Measurements from ENCODE around the gene SLC17A9. TPM values are rescaled to one million over a fixed set of nuclear protein-coding genes. Genes with fewer than 3 reads are reported as not detected.
A peak's percentile ranks its signal among the peaks of the same experiment; 100 is the strongest.

SLC17A9 gene
- 11.4 TPM for polyA plus RNA-seq (2013, experiment 1 of 2)
- polyA plus RNA-seq (2013, experiment 2 of 2) = 12.4 TPM

- Histone ChIP-seq H3K23ac (ENCODE audit: low read length) (peak within 1 kb of the TSS; percentile 1), H3K27me3 (ENCODE audit: insufficient read depth, low read length, poor library complexity) (no peaks in the 10 kb centered on the region), H3K56ac (ENCODE audit: low read length) (peak within 1 kb of the TSS; percentile 91), H4K5ac (ENCODE audit: low read length) (no peak within 1 kb of the TSS), H3K4me1 (ENCODE audit: control insufficient read depth, low read depth, low read length) (peaks cover 5% of the 10 kb centered on the region), H3K79me2 (ENCODE audit: control insufficient read depth, insufficient read depth, low read length) (peaks cover 5% of the 10 kb centered on the region), H4K8ac (ENCODE audit: low read depth, low read length) (no peak within 1 kb of the TSS), H3K18ac (ENCODE audit: low read length) (peak within 1 kb of the TSS; percentile 40), H2BK15ac (replicated peaks; ENCODE audit: low read depth) (no peak within 1 kb of the TSS), H3K9ac (ENCODE audit: low read length) (peak within 1 kb of the TSS; percentile 84), H2BK120ac (ENCODE audit: low read depth, low read length) (no peak within 1 kb of the TSS), H3K36me3 (ENCODE audit: control insufficient read depth, insufficient read depth, low read length) (peaks cover 8% of the 10 kb centered on the region), H3K4me2 (ENCODE audit: low read length) (peak within 1 kb of the TSS; percentile 80), H3K4me3 (ENCODE audit: low read length) (peak within 1 kb of the TSS; percentile 41), H3K4ac (ENCODE audit: low read depth, low read length) (peak within 1 kb of the TSS; percentile 50), H3K27ac (ENCODE audit: low read depth, low read length) (no peak within 1 kb of the TSS), H3K79me1 (ENCODE audit: low read length) (peaks cover 14% of the 10 kb centered on the region), H2AK5ac (ENCODE audit: low read length) (peak within 1 kb of the TSS; percentile 88), H2BK5ac (ENCODE audit: low read length) (no peak within 1 kb of the TSS)
- DNase-seq = peak; percentile 87
- WGBS (ENCODE audit: extremely low coverage, insufficient coverage, low lambda C conversion rate) = no CpG with 5 or more reads among the region's 37 CpGs
Observed at GRCh38 chr20:62952373-62952967, at the start of gene SLC17A9. SLC17A9 (plus strand) TSS chr20:62952709; CDS start chr20:62952831, 122 bp downstream.

GRCh38 chr20:62902926-62903615 lies 49.4 kb upstream of the SLC17A9 start:
- H4K5ac ChIP-seq (ENCODE audit: low read length) = no peak overlapping the region
- no peak overlapping the region for H2AK5ac ChIP-seq (ENCODE audit: low read length)
- no peak overlapping the region for H2BK5ac ChIP-seq (ENCODE audit: low read length)
- no peak overlapping the region for H2BK120ac ChIP-seq (ENCODE audit: low read depth, low read length)
- H3K23ac ChIP-seq (ENCODE audit: low read length) = no peak overlapping the region
- H3K4me1 ChIP-seq (ENCODE audit: control insufficient read depth, low read depth, low read length) = peaks cover 15% of the 10 kb centered on the region
- no peak overlapping the region for H3K4me3 ChIP-seq (ENCODE audit: low read length)
- H3K18ac ChIP-seq (ENCODE audit: low read length) = no peak overlapping the region
- peaks cover 15% of the 10 kb centered on the region for H3K79me1 ChIP-seq (ENCODE audit: low read length)
- no peak overlapping the region for H3K56ac ChIP-seq (ENCODE audit: low read length)
- H3K27me3 ChIP-seq (ENCODE audit: insufficient read depth, low read length, poor library complexity) = no peaks in the 10 kb centered on the region
- H3K4ac ChIP-seq (ENCODE audit: low read depth, low read length) = no peak overlapping the region
- H3K9ac ChIP-seq (ENCODE audit: low read length) = no peak overlapping the region
- no peak overlapping the region for H2BK15ac ChIP-seq (replicated peaks; ENCODE audit: low read depth)
- H3K27ac ChIP-seq (ENCODE audit: low read depth, low read length) = no peak overlapping the region
- H3K79me2 ChIP-seq (ENCODE audit: control insufficient read depth, insufficient read depth, low read length) = peaks cover 2% of the 10 kb centered on the region
- peaks cover 21% of the 10 kb centered on the region for H3K36me3 ChIP-seq (ENCODE audit: control insufficient read depth, insufficient read depth, low read length)
- H3K4me2 ChIP-seq (ENCODE audit: low read length) = no peak overlapping the region
- no CpG with 5 or more reads among the region's 7 CpGs for WGBS (ENCODE audit: extremely low coverage, insufficient coverage, low lambda C conversion rate)
- H4K8ac ChIP-seq (ENCODE audit: low read depth, low read length) = no peak overlapping the region
- DNase-seq = no peak

GRCh38 chr20:62905536-62906117 lies 46.9 kb upstream of the SLC17A9 start:
- Histone ChIP-seq H3K79me1 (ENCODE audit: low read length) (peaks cover 19% of the 10 kb centered on the region), H3K4me2 (ENCODE audit: low read length) (no peak overlapping the region), H4K5ac (ENCODE audit: low read length) (no peak overlapping the region), H2BK15ac (replicated peaks; ENCODE audit: low read depth) (no peak overlapping the region), H3K4me3 (ENCODE audit: low read length) (no peak overlapping the region), H3K4me1 (ENCODE audit: control insufficient read depth, low read depth, low read length) (no peaks in the 10 kb centered on the region), H2AK5ac (ENCODE audit: low read length) (no peak overlapping the region), H3K79me2 (ENCODE audit: control insufficient read depth, insufficient read depth, low read length) (peaks cover 19% of the 10 kb centered on the region), H3K27ac (ENCODE audit: low read depth, low read length) (no peak overlapping the region), H3K23ac (ENCODE audit: low read length) (no peak overlapping the region), H3K56ac (ENCODE audit: low read length) (no peak overlapping the region), H3K27me3 (ENCODE audit: insufficient read depth, low read length, poor library complexity) (no peaks in the 10 kb centered on the region), H3K18ac (ENCODE audit: low read length) (no peak overlapping the region), H3K4ac (ENCODE audit: low read depth, low read length) (no peak overlapping the region), H3K9ac (ENCODE audit: low read length) (no peak overlapping the region), H2BK5ac (ENCODE audit: low read length) (no peak overlapping the region), H4K8ac (ENCODE audit: low read depth, low read length) (no peak overlapping the region), H3K36me3 (ENCODE audit: control insufficient read depth, insufficient read depth, low read length) (peaks cover 30% of the 10 kb centered on the region), H2BK120ac (ENCODE audit: low read depth, low read length) (no peak overlapping the region)
- no CpG with 5 or more reads among the region's 17 CpGs for WGBS (ENCODE audit: extremely low coverage, insufficient coverage, low lambda C conversion rate)
- no peak for DNase-seq

- no peak overlapping the region for H3K56ac ChIP-seq (ENCODE audit: low read length)
- H3K36me3 ChIP-seq (ENCODE audit: control insufficient read depth, insufficient read depth, low read length) = peaks cover 36% of the 10 kb centered on the region
- no peak overlapping the region for H3K18ac ChIP-seq (ENCODE audit: low read length)
- DNase-seq = no peak
- peaks cover 20% of the 10 kb centered on the region for H3K79me1 ChIP-seq (ENCODE audit: low read length)
- H3K9ac ChIP-seq (ENCODE audit: low read length) = no peak overlapping the region
- no CpG with 5 or more reads among the region's 16 CpGs for WGBS (ENCODE audit: extremely low coverage, insufficient coverage, low lambda C conversion rate)
- no peak overlapping the region for H3K4ac ChIP-seq (ENCODE audit: low read depth, low read length)
- H3K4me3 ChIP-seq (ENCODE audit: low read length) = no peak overlapping the region
- no peak overlapping the region for H2BK5ac ChIP-seq (ENCODE audit: low read length)
- H2BK120ac ChIP-seq (ENCODE audit: low read depth, low read length) = no peak overlapping the region
- H3K27me3 ChIP-seq (ENCODE audit: insufficient read depth, low read length, poor library complexity) = no peaks in the 10 kb centered on the region
- H3K79me2 ChIP-seq (ENCODE audit: control insufficient read depth, insufficient read depth, low read length) = peaks cover 25% of the 10 kb centered on the region
- H4K5ac ChIP-seq (ENCODE audit: low read length) = no peak overlapping the region
- no peak overlapping the region for H3K23ac ChIP-seq (ENCODE audit: low read length)
- H4K8ac ChIP-seq (ENCODE audit: low read depth, low read length) = no peak overlapping the region
- H2BK15ac ChIP-seq (replicated peaks; ENCODE audit: low read depth) = no peak overlapping the region
- no peaks in the 10 kb centered on the region for H3K4me1 ChIP-seq (ENCODE audit: control insufficient read depth, low read depth, low read length)
- H2AK5ac ChIP-seq (ENCODE audit: low read length) = no peak overlapping the region
- H3K27ac ChIP-seq (ENCODE audit: low read depth, low read length) = no peak overlapping the region
- no peak overlapping the region for H3K4me2 ChIP-seq (ENCODE audit: low read length)
Observed at GRCh38 chr20:62906209-62906608, 46.3 kb upstream of the SLC17A9 start.

- no peak overlapping the region for H2BK15ac ChIP-seq (replicated peaks; ENCODE audit: low read depth)
- no peak overlapping the region for H3K4ac ChIP-seq (ENCODE audit: low read depth, low read length)
- no peak overlapping the region for H3K23ac ChIP-seq (ENCODE audit: low read length)
- H3K56ac ChIP-seq (ENCODE audit: low read length) = no peak overlapping the region
- no peak overlapping the region for H2AK5ac ChIP-seq (ENCODE audit: low read length)
- no peak overlapping the region for H3K27ac ChIP-seq (ENCODE audit: low read depth, low read length)
- H3K18ac ChIP-seq (ENCODE audit: low read length) = no peak overlapping the region
- H3K4me2 ChIP-seq (ENCODE audit: low read length) = no peak overlapping the region
- H4K5ac ChIP-seq (ENCODE audit: low read length) = no peak overlapping the region
- peaks cover 39% of the 10 kb centered on the region for H3K36me3 ChIP-seq (ENCODE audit: control insufficient read depth, insufficient read depth, low read length)
- H3K27me3 ChIP-seq (ENCODE audit: insufficient read depth, low read length, poor library complexity) = no peaks in the 10 kb centered on the region
- H3K79me2 ChIP-seq (ENCODE audit: control insufficient read depth, insufficient read depth, low read length) = peaks cover 30% of the 10 kb centered on the region
- H3K4me1 ChIP-seq (ENCODE audit: control insufficient read depth, low read depth, low read length) = no peaks in the 10 kb centered on the region
- peaks cover 25% of the 10 kb centered on the region for H3K79me1 ChIP-seq (ENCODE audit: low read length)
- H3K4me3 ChIP-seq (ENCODE audit: low read length) = no peak overlapping the region
- no peak for DNase-seq
- no peak overlapping the region for H2BK5ac ChIP-seq (ENCODE audit: low read length)
- H3K9ac ChIP-seq (ENCODE audit: low read length) = no peak overlapping the region
- no peak overlapping the region for H4K8ac ChIP-seq (ENCODE audit: low read depth, low read length)
- no peak overlapping the region for H2BK120ac ChIP-seq (ENCODE audit: low read depth, low read length)
- no CpG with 5 or more reads among the region's 31 CpGs for WGBS (ENCODE audit: extremely low coverage, insufficient coverage, low lambda C conversion rate)
Observed at GRCh38 chr20:62906647-62907375, 45.7 kb upstream of the SLC17A9 start.
